Measurements from ENCODE around the gene HDAC2. TPM values are rescaled to one million over a fixed set of nuclear protein-coding genes. Genes with fewer than 3 reads are reported as not detected.

Gene HDAC2
- total RNA-seq, 1 donor from 2014 or later: 104 TPM

DNA sequence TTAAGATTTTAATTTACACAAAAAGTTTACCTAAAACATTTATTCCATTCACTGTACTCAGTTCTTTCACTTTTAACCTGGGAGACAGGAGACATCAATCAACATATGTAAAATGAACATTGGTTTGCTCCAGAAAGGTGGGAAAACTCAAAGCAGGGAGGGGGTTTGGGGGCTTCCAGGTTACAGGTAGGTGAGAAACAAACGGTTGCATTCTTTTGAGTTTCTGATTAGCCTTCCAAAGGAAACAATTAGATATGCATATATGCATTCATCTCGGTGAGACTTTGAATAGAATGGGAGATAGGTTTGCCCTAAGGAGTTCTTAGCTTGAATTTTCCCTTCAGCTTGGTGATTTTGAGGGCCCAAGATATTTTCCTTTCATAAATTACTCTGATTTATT is 38.2 kb upstream of the HDAC2 start:
- TF ChIP-seq, protein P1, sequence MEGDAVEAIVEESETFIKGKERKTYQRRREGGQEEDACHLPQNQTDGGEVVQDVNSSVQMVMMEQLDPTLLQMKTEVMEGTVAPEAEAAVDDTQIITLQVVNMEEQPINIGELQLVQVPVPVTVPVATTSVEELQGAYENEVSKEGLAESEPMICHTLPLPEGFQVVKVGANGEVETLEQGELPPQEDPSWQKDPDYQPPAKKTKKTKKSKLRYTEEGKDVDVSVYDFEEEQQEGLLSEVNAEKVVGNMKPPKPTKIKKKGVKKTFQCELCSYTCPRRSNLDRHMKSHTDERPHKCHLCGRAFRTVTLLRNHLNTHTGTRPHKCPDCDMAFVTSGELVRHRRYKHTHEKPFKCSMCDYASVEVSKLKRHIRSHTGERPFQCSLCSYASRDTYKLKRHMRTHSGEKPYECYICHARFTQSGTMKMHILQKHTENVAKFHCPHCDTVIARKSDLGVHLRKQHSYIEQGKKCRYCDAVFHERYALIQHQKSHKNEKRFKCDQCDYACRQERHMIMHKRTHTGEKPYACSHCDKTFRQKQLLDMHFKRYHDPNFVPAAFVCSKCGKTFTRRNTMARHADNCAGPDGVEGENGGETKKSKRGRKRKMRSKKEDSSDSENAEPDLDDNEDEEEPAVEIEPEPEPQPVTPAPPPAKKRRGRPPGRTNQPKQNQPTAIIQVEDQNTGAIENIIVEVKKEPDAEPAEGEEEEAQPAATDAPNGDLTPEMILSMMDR (IDR thresholded peaks at IDR 0.05): no peak
- DNase-seq (ENCODE audit: low spot score): no peak
- Mint-ChIP-seq H3K27me3 (ENCODE audit: low read depth) (no peaks in the 10 kb centered on the region), H3K4me3 (ENCODE audit: unreplicated experiment) (no peak overlapping the region), H3K4me1 (ENCODE audit: low read depth) (peaks cover 10% of the 10 kb centered on the region), H3K27ac (ENCODE audit: unreplicated experiment) (no peak overlapping the region), H3K36me3 (ENCODE audit: low read depth) (no peaks in the 10 kb centered on the region), H3K9me3 (ENCODE audit: low read depth) (no peaks in the 10 kb centered on the region)

DNA sequence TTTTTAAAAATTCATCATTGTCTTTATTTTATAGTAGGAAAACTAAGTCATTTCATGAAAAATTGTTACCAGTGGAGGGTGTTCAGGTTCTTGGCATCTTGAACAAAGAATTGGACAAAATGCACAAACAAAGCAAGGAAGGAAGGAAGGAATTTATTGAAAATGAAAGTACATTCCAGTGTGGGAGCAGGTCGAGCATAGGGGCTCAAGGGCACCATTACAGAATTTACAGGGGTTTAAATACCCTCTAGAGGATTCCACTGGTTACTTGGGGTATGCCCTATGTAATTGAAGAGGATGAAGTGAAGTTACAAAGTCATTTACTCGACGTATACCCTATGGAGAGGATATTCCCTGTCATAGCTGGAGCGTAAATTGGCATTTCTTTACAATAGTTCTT is 37.4 kb upstream of the HDAC2 start:
- Mint-ChIP-seq H3K27ac (ENCODE audit: unreplicated experiment) (no peak overlapping the region), H3K4me1 (ENCODE audit: low read depth) (peaks cover 10% of the 10 kb centered on the region), H3K9me3 (ENCODE audit: low read depth) (no peaks in the 10 kb centered on the region), H3K27me3 (ENCODE audit: low read depth) (no peaks in the 10 kb centered on the region), H3K36me3 (ENCODE audit: low read depth) (no peaks in the 10 kb centered on the region), H3K4me3 (ENCODE audit: unreplicated experiment) (no peak overlapping the region)
- TF ChIP-seq, protein P1 (IDR thresholded peaks at IDR 0.05): no peak
- DNase-seq (ENCODE audit: low spot score): no peak

DNA sequence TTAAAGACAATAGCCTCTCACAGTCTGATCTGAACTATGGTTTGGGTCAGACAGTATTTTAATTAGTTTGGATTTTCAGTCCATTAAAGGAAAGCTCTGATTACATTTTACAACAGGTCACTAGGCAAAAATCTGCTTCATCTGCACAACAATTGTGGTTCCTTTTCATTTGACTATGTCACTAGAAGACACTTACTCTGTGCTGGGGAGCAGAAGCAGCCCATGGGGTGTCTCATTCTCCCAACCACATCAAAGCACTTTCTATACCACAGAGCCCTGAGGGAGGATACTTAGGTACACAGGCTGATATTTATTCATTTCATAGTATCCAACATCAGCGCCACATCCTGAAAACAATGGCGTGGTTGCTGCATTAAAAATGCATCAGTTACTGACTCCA is 36.6 kb upstream of the HDAC2 start:
- no peak for DNase-seq (ENCODE audit: low spot score)
- H3K27ac Mint-ChIP-seq (ENCODE audit: unreplicated experiment): no peak overlapping the region
- TF ChIP-seq, protein P1 (IDR thresholded peaks at IDR 0.05): no peak

DNA sequence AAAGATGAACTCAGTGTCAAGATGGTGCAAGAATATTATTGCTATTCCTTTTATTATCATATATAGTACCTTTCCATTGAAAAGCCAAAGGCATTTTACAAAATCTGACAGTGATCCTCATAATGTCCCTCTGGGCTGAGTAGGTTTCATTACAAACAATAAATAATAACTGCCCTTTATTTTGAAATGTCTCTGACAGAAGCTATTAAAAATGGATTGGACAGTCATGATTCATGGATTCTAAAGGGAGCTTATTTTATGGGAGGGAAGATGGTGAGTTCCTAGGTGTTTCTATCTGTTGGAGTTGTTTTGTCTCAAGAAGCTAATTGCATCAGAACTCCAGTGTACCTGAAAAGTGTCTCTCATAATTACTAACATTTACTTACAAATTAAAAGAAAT is 30.4 kb upstream of the HDAC2 start:
- no peak overlapping the region for H3K27ac Mint-ChIP-seq (ENCODE audit: unreplicated experiment)
- peaks cover 41% of the 10 kb centered on the region for H3K4me1 Mint-ChIP-seq (ENCODE audit: low read depth)
- DNase-seq (ENCODE audit: low spot score): no peak
- no peaks in the 10 kb centered on the region for H3K9me3 Mint-ChIP-seq (ENCODE audit: low read depth)
- no peaks in the 10 kb centered on the region for H3K36me3 Mint-ChIP-seq (ENCODE audit: low read depth)
- H3K27me3 Mint-ChIP-seq (ENCODE audit: low read depth): no peaks in the 10 kb centered on the region
- TF ChIP-seq, protein P1 (IDR thresholded peaks at IDR 0.05): no peak
- H3K4me3 Mint-ChIP-seq (ENCODE audit: unreplicated experiment): no peak overlapping the region

More for the DNA sequence above, 36.6 kb upstream of the HDAC2 start:
- H3K27me3 Mint-ChIP-seq (ENCODE audit: low read depth): no peaks in the 10 kb centered on the region
- peaks cover 10% of the 10 kb centered on the region for H3K4me1 Mint-ChIP-seq (ENCODE audit: low read depth)
- H3K9me3 Mint-ChIP-seq (ENCODE audit: low read depth): no peaks in the 10 kb centered on the region
- H3K36me3 Mint-ChIP-seq (ENCODE audit: low read depth): no peaks in the 10 kb centered on the region
- H3K4me3 Mint-ChIP-seq (ENCODE audit: unreplicated experiment): no peak overlapping the region

DNA sequence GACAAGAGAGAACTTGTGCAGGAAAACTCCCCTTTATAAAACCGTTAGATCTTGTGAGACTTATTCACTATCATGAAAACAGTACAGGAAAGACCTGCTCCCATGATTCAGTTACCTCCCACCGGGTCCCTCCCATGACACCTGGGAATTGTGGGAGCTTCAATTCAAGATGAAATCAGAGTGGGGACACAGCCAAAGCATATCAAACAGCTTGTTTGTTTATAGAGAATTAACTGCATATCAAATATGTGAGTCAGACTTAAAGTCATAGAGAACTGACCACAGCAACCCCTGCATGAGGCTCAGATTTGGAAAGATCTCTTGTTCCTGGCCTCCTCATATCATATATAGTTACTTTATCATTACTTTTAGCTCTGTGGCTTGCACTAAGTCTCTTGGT is 29.1 kb upstream of the HDAC2 start:
- Mint-ChIP-seq H3K4me1 (ENCODE audit: low read depth) (peaks cover 54% of the 10 kb centered on the region), H3K36me3 (ENCODE audit: low read depth) (no peaks in the 10 kb centered on the region), H3K27me3 (ENCODE audit: low read depth) (no peaks in the 10 kb centered on the region), H3K9me3 (ENCODE audit: low read depth) (no peaks in the 10 kb centered on the region), H3K4me3 (ENCODE audit: unreplicated experiment) (no peak overlapping the region), H3K27ac (ENCODE audit: unreplicated experiment) (no peak overlapping the region)
- TF ChIP-seq, protein P1 (IDR thresholded peaks at IDR 0.05): no peak
- DNase-seq (ENCODE audit: low spot score): no peak
